K562 (cell line): ENCODE results near the gene ARHGDIA. TPM values are rescaled to one million over a fixed set of nuclear protein-coding genes. Genes with fewer than 3 reads are reported as not detected.

Source experiments
- CHCHD3 ChIP-seq: fragments of 250-450 bp; sonication (Bioruptor Pico); IDR thresholded peaks from 2 replicates; pipeline ENCODE4 v2.1.2; 2022; ENCODE audit warnings: mild to moderate bottlenecking
- EP400 ChIP-seq: fragments of 450-650 bp; IDR thresholded peaks from 2 replicates; pipeline ENCODE4 v1.6.1; 2017; ENCODE audit warnings: antibody characterized with exemption, mild to moderate bottlenecking, moderate library complexity
- GTF3C2 ChIP-seq: IDR thresholded peaks from 3 replicates; pipeline ENCODE4 v1.6.1; 2011; ENCODE audit warnings: borderline replicate concordance, mild to moderate bottlenecking, moderate library complexity; ENCODE audit not compliant: insufficient read length; ENCODE audit errors: extremely low read depth
- MBD2 ChIP-seq: sonication (generic); IDR thresholded peaks from 2 replicates; pipeline ENCODE4 v1.6.1; 2016; ENCODE audit warnings: low read depth, borderline replicate concordance
- PHF20 ChIP-seq: fragments of 450-650 bp; IDR thresholded peaks from 2 replicates; pipeline ENCODE4 v1.6.1; 2018; ENCODE audit not compliant: partially characterized antibody
- TOE1 ChIP-seq, 2 experiments: fragments of 450-650 bp in 1 of 2; sonication (generic) in 1 of 2; formaldehyde crosslinking in 1 of 2; IDR thresholded peaks; 2 replicates each; pipeline versions ENCODE4 v1.7.1 to v1.8.0; 2016 to 2022; ENCODE audit warnings: borderline replicate concordance in 2 of 2, mild to moderate bottlenecking in 2 of 2, antibody characterized with exemption in 1 of 2, inconsistent platforms in 1 of 2, low read depth in 1 of 2, missing genetic modification reagents in 1 of 2, moderate library complexity in 1 of 2
- ZBED1 ChIP-seq: IDR thresholded peaks from 2 replicates; pipeline ENCODE4 v1.6.1; 2014
- ZBTB1 ChIP-seq: sonication (generic); formaldehyde crosslinking; IDR thresholded peaks from 2 replicates; pipeline ENCODE4 v1.8.1; 2023; ENCODE audit warnings: missing genetic modification reagents, low read depth, mild to moderate bottlenecking, borderline replicate concordance
- ZNF584 ChIP-seq: fragments of 200-800 bp; sonication (Bioruptor generic); IDR thresholded peaks from 2 replicates; pipeline ENCODE4 v1.6.1; 2016; ENCODE audit warnings: low read depth, mild to moderate bottlenecking, missing genetic modification characterization, missing compliant biosample characterization
- ZNF79 ChIP-seq: fragments of 250-450 bp; sonication (Bioruptor Pico); IDR thresholded peaks from 2 replicates; pipeline ENCODE4 v1.4.0; 2020; ENCODE audit warnings: low read depth, mild to moderate bottlenecking, moderate library complexity
- ZNF830 ChIP-seq: fragments of 250-450 bp; sonication (Bioruptor Pico); IDR thresholded peaks from 2 replicates; pipeline ENCODE4 v1.5.0; 2021; ENCODE audit warnings: mild to moderate bottlenecking
- polyA plus RNA-seq, 8 experiments: library from polyadenylated mRNA; depleted of rRNA in 4 of 8; stranded (reverse) in 5 of 8; unstranded in 3 of 8; fragments of >200 nt; fragmentation: Nextera tagmentation in 2 of 8; fragmentation: Illumina TruSeq in 1 of 8; extraction: Ambion mirVana in 2 of 8; extraction: Trizol in 1 of 8; gene quantifications; 2 replicates each; pipeline versions ENCODE4 v1.2.1 to v1.2.3, GENCODE V29; 2011 to 2014; ENCODE audit warnings: inconsistent platforms in 1 of 8, missing spikeins in 1 of 8
- total RNA-seq, 7 experiments: library from RNA; depleted of rRNA in 6 of 7; stranded (reverse); fragments of >200 nt in 6 of 7; fragmentation: Illumina TruSeq in 2 of 7; extraction: Trizol in 2 of 7; gene quantifications; 2 replicates each; pipeline versions ENCODE4 v1.2.1 to v1.2.3, GENCODE V29; 2011 to 2021; ENCODE audit warnings: low replicate concordance in 1 of 7
- TF ChIP-seq, protein P1 (sequence below): fragments of 200-600 bp; sonication (generic); IDR thresholded peaks from one replicate; pipeline ENCODE4 v1.6.1; 2012; ENCODE audit warnings: mild to moderate bottlenecking, low read depth, low read length, inconsistent platforms

The ARHGDIA gene
- total and polyA plus RNA-seq, 9 of the 15 experiments (the other 6 are each of a cell fraction or from before 2014, with no cell fraction given): 9.6 to 340 (median 97.6) TPM

DNA sequence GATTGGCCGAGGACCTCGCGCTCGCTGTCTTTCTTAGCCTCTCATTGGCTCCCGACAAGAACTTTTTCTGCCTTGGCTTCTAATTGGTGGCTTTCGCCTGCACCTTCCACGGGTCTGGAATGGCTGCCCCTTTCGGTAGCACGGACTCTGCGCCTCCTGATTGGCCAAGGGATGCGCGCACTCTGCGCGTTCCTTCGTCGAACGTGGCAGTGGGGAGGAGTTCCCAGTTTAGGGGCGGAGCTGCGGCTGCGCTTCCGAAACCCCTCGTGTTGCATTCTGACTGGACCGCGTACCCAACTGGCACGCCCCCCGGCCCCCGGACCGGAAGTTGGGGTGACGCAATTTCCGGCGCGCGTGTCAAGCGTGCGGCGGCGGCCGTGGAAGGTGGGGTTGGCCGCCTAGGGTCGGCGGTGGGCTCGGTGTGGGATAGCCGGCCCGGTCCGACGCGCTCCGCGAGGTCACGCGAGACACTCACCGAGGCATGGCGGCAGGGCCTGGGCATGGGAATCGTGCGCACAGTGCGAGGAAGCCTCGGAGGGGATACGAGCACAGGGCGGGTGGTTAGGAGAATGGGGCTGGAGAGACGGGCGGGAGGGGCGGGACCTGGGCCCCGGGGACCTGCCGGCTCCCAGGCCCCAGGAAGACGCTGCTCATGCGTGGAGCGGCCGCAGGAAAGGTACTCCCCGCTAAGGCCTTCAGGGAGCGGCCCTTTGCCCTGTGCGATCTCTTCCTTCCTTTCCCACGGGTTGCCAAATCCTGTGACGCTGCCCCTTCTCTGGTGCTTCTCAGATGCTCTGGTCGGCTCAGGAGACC, 10.2 kb downstream of the ARHGDIA start (continued):
- TF ChIP-seq ZBTB1 (no peak), GTF3C2 (no peak), ZBED1 (no peak), PHF20 (peak; percentile 82), ZNF79 (CRISPR knock-in tag) (peak; percentile 88), ZNF830 (CRISPR knock-in tag) (no peak), TOE1 (IDR thresholded peaks at IDR 0.05; ENCODE audit: borderline replicate concordance) (no peak), TOE1 (CRISPR knock-in tag; IDR thresholded peaks at IDR 0.05; ENCODE audit: borderline replicate concordance, low read depth) (0 out of 2 replicates have a peak, but pooled peaks have one; percentile 27), EP400 (peak; percentile 99), MBD2 (peak; percentile 100), ZNF584 (CRISPR knock-in tag) (peak; percentile 100), CHCHD3 (CRISPR knock-in tag) (no peak)
- TF ChIP-seq, protein P1, sequence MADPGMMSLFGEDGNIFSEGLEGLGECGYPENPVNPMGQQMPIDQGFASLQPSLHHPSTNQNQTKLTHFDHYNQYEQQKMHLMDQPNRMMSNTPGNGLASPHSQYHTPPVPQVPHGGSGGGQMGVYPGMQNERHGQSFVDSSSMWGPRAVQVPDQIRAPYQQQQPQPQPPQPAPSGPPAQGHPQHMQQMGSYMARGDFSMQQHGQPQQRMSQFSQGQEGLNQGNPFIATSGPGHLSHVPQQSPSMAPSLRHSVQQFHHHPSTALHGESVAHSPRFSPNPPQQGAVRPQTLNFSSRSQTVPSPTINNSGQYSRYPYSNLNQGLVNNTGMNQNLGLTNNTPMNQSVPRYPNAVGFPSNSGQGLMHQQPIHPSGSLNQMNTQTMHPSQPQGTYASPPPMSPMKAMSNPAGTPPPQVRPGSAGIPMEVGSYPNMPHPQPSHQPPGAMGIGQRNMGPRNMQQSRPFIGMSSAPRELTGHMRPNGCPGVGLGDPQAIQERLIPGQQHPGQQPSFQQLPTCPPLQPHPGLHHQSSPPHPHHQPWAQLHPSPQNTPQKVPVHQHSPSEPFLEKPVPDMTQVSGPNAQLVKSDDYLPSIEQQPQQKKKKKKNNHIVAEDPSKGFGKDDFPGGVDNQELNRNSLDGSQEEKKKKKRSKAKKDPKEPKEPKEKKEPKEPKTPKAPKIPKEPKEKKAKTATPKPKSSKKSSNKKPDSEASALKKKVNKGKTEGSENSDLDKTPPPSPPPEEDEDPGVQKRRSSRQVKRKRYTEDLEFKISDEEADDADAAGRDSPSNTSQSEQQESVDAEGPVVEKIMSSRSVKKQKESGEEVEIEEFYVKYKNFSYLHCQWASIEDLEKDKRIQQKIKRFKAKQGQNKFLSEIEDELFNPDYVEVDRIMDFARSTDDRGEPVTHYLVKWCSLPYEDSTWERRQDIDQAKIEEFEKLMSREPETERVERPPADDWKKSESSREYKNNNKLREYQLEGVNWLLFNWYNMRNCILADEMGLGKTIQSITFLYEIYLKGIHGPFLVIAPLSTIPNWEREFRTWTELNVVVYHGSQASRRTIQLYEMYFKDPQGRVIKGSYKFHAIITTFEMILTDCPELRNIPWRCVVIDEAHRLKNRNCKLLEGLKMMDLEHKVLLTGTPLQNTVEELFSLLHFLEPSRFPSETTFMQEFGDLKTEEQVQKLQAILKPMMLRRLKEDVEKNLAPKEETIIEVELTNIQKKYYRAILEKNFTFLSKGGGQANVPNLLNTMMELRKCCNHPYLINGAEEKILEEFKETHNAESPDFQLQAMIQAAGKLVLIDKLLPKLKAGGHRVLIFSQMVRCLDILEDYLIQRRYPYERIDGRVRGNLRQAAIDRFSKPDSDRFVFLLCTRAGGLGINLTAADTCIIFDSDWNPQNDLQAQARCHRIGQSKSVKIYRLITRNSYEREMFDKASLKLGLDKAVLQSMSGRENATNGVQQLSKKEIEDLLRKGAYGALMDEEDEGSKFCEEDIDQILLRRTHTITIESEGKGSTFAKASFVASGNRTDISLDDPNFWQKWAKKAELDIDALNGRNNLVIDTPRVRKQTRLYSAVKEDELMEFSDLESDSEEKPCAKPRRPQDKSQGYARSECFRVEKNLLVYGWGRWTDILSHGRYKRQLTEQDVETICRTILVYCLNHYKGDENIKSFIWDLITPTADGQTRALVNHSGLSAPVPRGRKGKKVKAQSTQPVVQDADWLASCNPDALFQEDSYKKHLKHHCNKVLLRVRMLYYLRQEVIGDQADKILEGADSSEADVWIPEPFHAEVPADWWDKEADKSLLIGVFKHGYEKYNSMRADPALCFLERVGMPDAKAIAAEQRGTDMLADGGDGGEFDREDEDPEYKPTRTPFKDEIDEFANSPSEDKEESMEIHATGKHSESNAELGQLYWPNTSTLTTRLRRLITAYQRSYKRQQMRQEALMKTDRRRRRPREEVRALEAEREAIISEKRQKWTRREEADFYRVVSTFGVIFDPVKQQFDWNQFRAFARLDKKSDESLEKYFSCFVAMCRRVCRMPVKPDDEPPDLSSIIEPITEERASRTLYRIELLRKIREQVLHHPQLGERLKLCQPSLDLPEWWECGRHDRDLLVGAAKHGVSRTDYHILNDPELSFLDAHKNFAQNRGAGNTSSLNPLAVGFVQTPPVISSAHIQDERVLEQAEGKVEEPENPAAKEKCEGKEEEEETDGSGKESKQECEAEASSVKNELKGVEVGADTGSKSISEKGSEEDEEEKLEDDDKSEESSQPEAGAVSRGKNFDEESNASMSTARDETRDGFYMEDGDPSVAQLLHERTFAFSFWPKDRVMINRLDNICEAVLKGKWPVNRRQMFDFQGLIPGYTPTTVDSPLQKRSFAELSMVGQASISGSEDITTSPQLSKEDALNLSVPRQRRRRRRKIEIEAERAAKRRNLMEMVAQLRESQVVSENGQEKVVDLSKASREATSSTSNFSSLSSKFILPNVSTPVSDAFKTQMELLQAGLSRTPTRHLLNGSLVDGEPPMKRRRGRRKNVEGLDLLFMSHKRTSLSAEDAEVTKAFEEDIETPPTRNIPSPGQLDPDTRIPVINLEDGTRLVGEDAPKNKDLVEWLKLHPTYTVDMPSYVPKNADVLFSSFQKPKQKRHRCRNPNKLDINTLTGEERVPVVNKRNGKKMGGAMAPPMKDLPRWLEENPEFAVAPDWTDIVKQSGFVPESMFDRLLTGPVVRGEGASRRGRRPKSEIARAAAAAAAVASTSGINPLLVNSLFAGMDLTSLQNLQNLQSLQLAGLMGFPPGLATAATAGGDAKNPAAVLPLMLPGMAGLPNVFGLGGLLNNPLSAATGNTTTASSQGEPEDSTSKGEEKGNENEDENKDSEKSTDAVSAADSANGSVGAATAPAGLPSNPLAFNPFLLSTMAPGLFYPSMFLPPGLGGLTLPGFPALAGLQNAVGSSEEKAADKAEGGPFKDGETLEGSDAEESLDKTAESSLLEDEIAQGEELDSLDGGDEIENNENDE: no peak
